Glutamatergic neuron (in vitro differentiated cells): ENCODE measurements around the gene ZNF865. TPM values are rescaled to one million over a fixed set of nuclear protein-coding genes. Genes with fewer than 3 reads are reported as not detected.

Source experiments
- DNase-seq: peaks from one replicate; pipeline ENCODE4 v3.0.0; 2022
- H3K27ac Mint-ChIP-seq: one replicate; pipeline ENCODE4 v1.8.0; 2020; ENCODE audit warnings: mild to moderate bottlenecking, mixed read lengths, inconsistent platforms; ENCODE audit not compliant: unreplicated experiment
- H3K27me3 Mint-ChIP-seq: one replicate; pipeline ENCODE4 v1.8.0; 2020; ENCODE audit warnings: mild to moderate bottlenecking, moderate library complexity, mixed read lengths, inconsistent platforms; ENCODE audit not compliant: unreplicated experiment
- H3K36me3 Mint-ChIP-seq: one replicate; pipeline ENCODE4 v1.8.0; 2020; ENCODE audit warnings: mild to moderate bottlenecking, mixed read lengths, inconsistent platforms; ENCODE audit not compliant: unreplicated experiment
- H3K4me1 Mint-ChIP-seq: one replicate; pipeline ENCODE4 v1.8.0; 2020; ENCODE audit warnings: mild to moderate bottlenecking, low read depth, mixed read lengths, inconsistent platforms; ENCODE audit not compliant: unreplicated experiment
- H3K4me3 Mint-ChIP-seq: one replicate; pipeline ENCODE4 v1.8.0; 2020; ENCODE audit warnings: mild to moderate bottlenecking, mixed read lengths, inconsistent platforms; ENCODE audit not compliant: unreplicated experiment
- H3K9me3 Mint-ChIP-seq: one replicate; pipeline ENCODE4 v1.8.0; 2020; ENCODE audit warnings: mild to moderate bottlenecking, moderate library complexity, mixed read lengths, inconsistent platforms; ENCODE audit not compliant: unreplicated experiment
- CTCF ChIP-seq: fragments of 200-600 bp; sonication (generic); IDR thresholded peaks from one replicate; pipeline ENCODE4 v1.5.0; 2021; ENCODE audit not compliant: partially characterized antibody, unreplicated experiment
- total RNA-seq: library from RNA; stranded (reverse); fragmentation: NEBNext Ultra II Directional; extraction: Animal tissue kit (Norgen Biotek cat#: 25700); gene quantifications from one replicate; pipeline ENCODE4 v1.2.1, GENCODE V29; 2021; ENCODE audit not compliant: unreplicated experiment

The ZNF865 gene
- total RNA-seq, 1 donor from 2014 or later = 14.6 TPM

DNA sequence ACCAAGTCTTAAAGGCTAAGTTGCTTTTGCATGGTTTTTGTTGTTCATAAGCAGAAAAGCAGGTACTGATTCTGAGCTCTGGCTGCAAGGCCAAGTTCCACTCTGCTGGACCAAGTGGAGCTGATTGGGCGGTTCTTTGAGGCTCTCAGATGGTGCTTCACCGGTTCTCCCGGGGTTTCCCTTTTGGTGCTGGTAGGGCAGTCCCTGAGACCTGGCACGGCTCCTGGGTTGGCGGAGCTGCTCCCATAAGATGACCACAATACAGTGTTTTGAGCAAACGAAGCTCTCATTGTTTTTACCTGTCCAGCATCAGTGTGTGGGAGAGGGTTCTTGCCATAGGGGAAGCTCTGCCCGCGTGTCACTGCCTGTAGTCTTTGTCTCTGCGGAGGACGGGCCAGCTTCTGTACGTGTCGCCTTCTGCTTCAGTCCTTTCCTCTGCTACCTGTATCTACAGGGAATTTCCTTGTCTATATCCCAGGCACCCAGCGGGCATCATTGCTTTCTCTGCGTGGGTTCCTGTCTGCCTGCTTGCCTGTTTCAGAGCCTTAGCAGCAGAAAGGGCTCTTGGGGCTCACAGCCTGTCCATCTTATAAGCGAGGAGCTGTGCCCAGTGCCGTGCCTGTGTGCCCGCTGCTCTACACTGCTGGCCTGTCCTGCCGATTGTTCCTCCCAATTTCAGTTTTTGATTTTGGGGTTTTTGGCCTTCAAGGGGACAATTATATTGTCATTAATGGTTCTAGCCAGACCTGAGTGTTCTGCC, 51.7 kb downstream of the ZNF865 start:
- peak overlapping the region; percentile 81 for H3K27ac Mint-ChIP-seq
- no peak for DNase-seq
- H3K9me3 Mint-ChIP-seq = peaks cover 19% of the 10 kb centered on the region
- H3K4me3 Mint-ChIP-seq = peak overlapping the region; percentile 97
- peaks cover 20% of the 10 kb centered on the region for H3K4me1 Mint-ChIP-seq
- TF ChIP-seq CTCF = no peak
- H3K27me3 Mint-ChIP-seq = peaks cover 11% of the 10 kb centered on the region
- H3K36me3 Mint-ChIP-seq = no peaks in the 10 kb centered on the region

DNA sequence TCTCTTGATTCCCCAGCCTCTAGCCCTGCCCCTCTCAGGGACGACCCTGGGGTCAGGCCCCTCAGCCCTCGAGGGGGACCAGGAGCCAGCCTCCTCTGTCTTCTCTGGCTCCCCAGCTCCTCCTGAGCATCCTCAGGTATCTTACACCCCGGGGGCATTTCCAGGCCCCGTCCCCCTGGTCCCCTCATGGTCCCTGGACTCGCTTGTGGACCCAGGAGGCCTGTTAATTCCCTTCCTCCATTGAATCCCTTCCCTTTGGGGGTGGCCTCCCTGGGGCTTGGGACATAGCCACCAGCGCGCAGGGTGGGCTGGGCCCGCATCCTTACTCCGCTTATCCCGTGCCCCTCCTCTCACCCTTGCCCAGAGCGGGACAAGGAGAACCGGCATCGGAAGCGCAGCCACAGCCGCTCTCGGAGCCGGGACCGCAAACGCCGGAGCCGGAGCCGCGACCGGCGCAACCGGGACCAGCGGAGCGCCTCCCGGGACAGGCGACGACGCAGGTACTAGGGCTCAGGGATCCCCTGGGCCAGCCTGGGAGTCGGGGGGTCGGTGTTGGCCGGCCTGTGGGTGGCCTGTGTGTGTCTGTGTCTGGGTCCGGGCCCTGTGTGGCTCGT, 53.5 kb downstream of the ZNF865 start:
- Mint-ChIP-seq H3K27ac (peak overlapping the region; percentile 84), H3K4me1 (peaks cover 20% of the 10 kb centered on the region), H3K9me3 (peaks cover 19% of the 10 kb centered on the region), H3K27me3 (peaks cover 9% of the 10 kb centered on the region), H3K4me3 (peak overlapping the region; percentile 72), H3K36me3 (no peaks in the 10 kb centered on the region)
- no peak for TF ChIP-seq CTCF
- no peak for DNase-seq

- Mint-ChIP-seq H3K27me3 (peaks cover 2% of the 10 kb centered on the region), H3K9me3 (peaks cover 14% of the 10 kb centered on the region), H3K4me3 (peak overlapping the region; percentile 72), H3K36me3 (no peaks in the 10 kb centered on the region), H3K4me1 (peaks cover 20% of the 10 kb centered on the region), H3K27ac (peak overlapping the region; percentile 84)
- no peak for TF ChIP-seq CTCF
- DNase-seq = no peak
These were observed 54.4 kb downstream of the ZNF865 start for GRCh38 chr19:55659822-55660221.

GRCh38 chr19:55660404-55660803, 55.0 kb downstream of the ZNF865 start:
- DNase-seq = no peak
- H3K27me3 Mint-ChIP-seq = peaks cover 2% of the 10 kb centered on the region
- no peak overlapping the region for H3K4me3 Mint-ChIP-seq
- no peaks in the 10 kb centered on the region for H3K36me3 Mint-ChIP-seq
- H3K27ac Mint-ChIP-seq = no peak overlapping the region
- peaks cover 20% of the 10 kb centered on the region for H3K4me1 Mint-ChIP-seq
- no peak for TF ChIP-seq CTCF
- peaks cover 14% of the 10 kb centered on the region for H3K9me3 Mint-ChIP-seq

- peaks cover 17% of the 10 kb centered on the region for H3K4me1 Mint-ChIP-seq
- H3K36me3 Mint-ChIP-seq = no peaks in the 10 kb centered on the region
These were observed 55.5 kb downstream of the ZNF865 start for GRCh38 chr19:55660991-55661390.

More at GRCh38 chr19:55660991-55661390, 55.5 kb downstream of the ZNF865 start:
- DNase-seq = no peak
- no peak for TF ChIP-seq CTCF
- H3K9me3 Mint-ChIP-seq = peaks cover 11% of the 10 kb centered on the region
- no peak overlapping the region for H3K27ac Mint-ChIP-seq
- H3K4me3 Mint-ChIP-seq = no peak overlapping the region
- H3K27me3 Mint-ChIP-seq = no peaks in the 10 kb centered on the region
